AG08396 (cell line): ENCODE data around the gene RABGAP1L.
"Not testable (repeated sequence)": the region's sequence is repeated elsewhere in the genome, so short reads cannot be mapped to it uniquely, and the experiment has no call there.

ENCODE experiments used
- DNase-seq: peaks from one replicate; pipeline ENCODE4 v3.0.0; 2012; ENCODE audit warnings: low spot score, mixed read lengths

The RABGAP1L gene

GRCh38 chr1:174447866-174448530, 288.7 kb downstream of the RABGAP1L start, which contains the start of gene GPR52:
GPR52 (plus strand) TSS chr1:174447964; CDS start chr1:174448112, 148 bp downstream.
- no peak for DNase-seq

- DNase-seq: no peak
Measured at GRCh38 chr1:174448531-174448883, 289.2 kb downstream of the RABGAP1L start.

GRCh38 chr1:174448974-174449373, 289.7 kb downstream of the RABGAP1L start:
- no peak for DNase-seq

- no peak for DNase-seq
Measured at GRCh38 chr1:174451408-174451807, 292.1 kb downstream of the RABGAP1L start.

DNA sequence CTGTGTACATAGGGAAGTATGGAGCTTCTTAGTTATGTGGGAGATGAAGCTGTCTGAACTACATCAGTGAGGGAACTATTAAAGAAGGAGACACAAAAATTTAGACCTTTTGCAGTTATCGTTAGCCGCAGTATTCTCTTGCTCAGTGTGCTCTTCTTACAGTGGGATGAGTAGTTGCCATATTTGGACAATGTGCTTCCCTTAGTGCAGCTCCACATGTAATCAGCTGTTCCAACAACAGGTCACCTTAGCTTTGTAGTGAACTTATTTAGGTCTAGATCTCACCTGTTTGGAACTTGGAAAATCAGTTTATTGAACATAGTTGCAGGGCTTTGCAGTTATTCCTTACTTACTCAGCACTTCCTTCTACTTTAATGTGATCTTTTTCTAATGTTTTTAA, 306.5 kb downstream of the RABGAP1L start:
- DNase-seq: no peak

- DNase-seq: no peak
Measured at GRCh38 chr1:174466607-174467006, 307.3 kb downstream of the RABGAP1L start.

GRCh38 chr1:174469052-174469451, 309.7 kb downstream of the RABGAP1L start:
- no peak for DNase-seq

- peak; percentile 14 for DNase-seq
Measured at GRCh38 chr1:174469687-174470086, 310.4 kb downstream of the RABGAP1L start.

- DNase-seq: no peak
Measured at GRCh38 chr1:174479281-174479680, 320.0 kb downstream of the RABGAP1L start.

DNA sequence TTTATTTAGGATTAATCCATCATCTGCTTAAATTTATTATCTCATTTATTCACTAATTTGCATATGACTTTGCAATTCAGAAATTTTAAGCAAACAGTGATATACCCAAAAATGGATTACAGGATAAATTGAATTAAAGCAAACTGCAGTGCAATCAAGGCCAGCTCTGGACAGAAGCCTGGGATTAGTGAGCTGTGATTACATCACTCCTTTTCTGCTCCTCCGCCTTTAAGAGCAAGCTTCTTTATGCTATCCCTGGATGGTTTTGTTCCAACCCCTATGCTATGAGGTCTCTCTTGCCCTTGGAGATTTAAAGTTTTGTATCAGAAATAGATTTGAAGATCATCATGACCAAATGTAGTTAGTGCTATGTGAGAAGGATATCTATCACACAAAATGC, 321.0 kb downstream of the RABGAP1L start:
- no peak for DNase-seq

DNA sequence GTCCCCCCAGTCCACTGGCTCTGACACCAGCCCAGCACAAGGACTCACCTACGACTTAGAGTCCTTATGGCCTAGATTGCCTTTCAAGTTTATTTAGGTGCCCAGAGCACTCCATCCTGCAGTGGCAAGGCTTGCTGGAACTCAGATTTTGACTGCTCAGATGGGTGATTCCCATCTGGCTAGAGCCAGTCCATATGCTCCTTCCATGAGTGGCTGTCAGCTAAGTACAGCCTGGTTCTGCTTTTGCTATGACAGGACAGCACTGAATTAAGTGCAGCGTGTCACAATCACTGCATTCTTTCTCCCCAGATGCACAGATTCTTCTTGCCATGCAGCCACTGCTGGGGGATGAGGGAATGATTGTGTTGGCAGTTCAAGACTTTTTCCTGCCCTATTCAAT, 332.3 kb downstream of the RABGAP1L start:
- no peak for DNase-seq

DNA sequence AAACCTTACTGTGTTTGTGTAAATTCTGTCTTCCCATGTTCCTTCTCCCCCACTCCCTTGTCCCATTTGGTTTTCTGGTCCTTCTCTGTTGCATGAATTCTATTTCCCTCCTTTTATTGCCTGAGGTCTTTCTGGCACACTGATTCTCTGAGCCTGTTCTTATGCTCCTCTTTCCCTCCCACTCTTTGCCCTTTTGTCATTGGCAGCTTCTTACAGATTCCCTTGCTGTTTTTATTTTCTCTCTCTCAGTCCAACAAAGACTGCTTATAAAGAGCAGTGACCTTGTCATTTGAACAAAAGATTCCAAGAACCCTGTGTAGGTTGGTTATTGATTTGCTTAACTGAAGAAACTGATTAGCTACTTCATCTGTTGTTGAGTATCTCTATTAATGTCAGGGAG, 338.2 kb downstream of the RABGAP1L start:
- no peak for DNase-seq

GRCh38 chr1:174516755-174517154, 357.4 kb downstream of the RABGAP1L start:
- DNase-seq: not testable (repeated sequence)

- DNase-seq: no peak
Measured at GRCh38 chr1:174519844-174520243, 360.5 kb downstream of the RABGAP1L start.

GRCh38 chr1:174531751-174532150, 372.4 kb downstream of the RABGAP1L start:
- no peak for DNase-seq

DNA sequence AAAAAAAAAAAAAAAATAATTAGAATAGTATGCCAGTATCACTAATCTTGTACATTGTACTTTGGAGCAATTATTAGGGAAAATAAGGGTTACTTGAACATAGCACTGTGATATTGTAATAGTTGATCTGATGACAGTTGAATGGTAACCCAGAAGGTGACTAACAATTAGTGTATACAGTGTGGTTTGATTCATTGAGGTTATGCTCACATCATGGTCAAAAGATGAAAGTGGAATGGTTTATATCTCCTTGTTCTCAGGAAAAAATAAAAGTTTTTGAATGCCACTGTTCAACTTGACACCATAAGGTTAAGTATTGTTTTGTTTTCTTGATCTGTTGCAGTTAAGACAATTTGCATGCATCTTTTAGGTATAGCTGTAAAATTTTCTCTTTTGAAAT, 375.5 kb downstream of the RABGAP1L start:
- peak; percentile 3 for DNase-seq

GRCh38 chr1:174535207-174535606, 375.9 kb downstream of the RABGAP1L start:
- peak; percentile 3 for DNase-seq

- DNase-seq: not testable (repeated sequence)
Measured at GRCh38 chr1:174543421-174543820, 384.1 kb downstream of the RABGAP1L start.

GRCh38 chr1:174550296-174550695, 391.0 kb downstream of the RABGAP1L start:
- peak; percentile 3 for DNase-seq

DNA sequence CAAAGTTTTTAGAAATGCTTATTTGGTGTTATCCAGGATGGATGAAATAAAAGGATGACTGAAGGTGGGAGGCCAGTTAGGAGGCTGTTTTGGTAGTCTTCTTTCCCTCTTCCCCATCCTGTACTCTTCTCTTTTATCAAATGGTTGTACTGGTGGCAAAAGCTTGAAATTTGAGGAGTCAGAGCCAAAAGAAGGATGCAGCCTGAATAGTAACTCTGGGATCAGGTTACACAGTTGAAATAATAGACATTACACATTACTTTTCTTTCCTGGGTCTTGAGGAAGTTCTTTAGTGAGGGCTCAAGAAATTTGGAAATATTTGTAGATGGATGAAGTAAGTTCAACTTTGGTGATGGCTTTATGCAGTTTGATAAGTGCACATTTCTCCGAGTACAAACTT, 397.1 kb downstream of the RABGAP1L start:
- DNase-seq: no peak

- no peak for DNase-seq
Measured at GRCh38 chr1:174568551-174568950, 409.2 kb downstream of the RABGAP1L start.

GRCh38 chr1:174569240-174569639, 409.9 kb downstream of the RABGAP1L start:
- no peak for DNase-seq

DNA sequence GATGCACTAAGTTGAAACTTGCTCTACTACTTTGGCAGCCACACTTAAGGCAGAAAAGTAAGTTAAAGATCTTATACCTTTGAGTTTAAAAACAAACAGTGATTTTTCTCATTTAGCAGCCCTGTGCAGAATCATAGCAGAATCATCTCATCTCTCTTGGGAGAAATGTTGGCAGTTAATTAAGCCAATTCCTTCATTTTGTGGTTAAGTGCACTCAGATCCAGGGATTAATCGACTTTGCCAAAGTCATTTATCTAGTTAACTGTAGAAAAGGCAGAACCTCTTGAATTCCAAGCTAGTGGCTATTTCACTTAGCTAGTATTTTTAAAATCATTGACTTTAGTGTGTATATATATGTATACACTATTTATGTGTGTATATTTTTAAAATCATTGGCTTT, 413.5 kb downstream of the RABGAP1L start:
- no peak for DNase-seq

DNA sequence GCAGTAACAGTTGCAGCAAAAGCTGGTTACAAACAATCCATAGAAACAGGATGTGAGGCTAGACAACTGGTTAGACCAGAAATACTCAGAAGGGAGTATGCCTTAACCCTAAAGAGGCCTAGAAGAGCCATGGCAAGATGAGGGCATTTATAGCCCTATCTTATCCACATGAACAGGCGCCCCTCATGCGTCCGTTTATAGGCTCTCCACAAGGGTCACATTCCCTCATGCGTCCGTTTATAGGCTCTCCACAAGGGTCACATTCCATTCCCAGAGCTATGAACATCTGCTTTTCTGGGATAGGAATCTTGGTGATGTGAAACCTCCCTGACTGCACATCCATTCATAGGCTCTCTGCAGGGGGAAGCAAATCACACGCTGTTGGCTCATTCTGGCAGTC, 416.8 kb downstream of the RABGAP1L start:
- DNase-seq: not testable (repeated sequence)
